PC-3 (cell line): ENCODE results near the gene KRTAP12-1. TPM values are rescaled to one million over a fixed set of nuclear protein-coding genes. Genes with fewer than 3 reads are reported as not detected.

Source experiments
- ATAC-seq: fragments of 200-7000 bp; cut with Tn5 transposase; 2 replicates; pipeline ENCODE4 v1.9.1; 2020; ENCODE audit warnings: mild to moderate bottlenecking, moderate library complexity
- BruUV-seq: library from RNA; stranded (reverse); fragments of 400-500 nt; replicated peaks from 2 replicates; lab custom pipeline; 2021; lab: Mats Ljungman, UMichigan
- CTCF ChIA-PET: fragments of 300-600 bp; sonication (Branson Sonifier 250); formaldehyde crosslinking; loops from one replicate; lab custom pipeline; 2022; ENCODE audit warnings: antibody characterized with exemption; lab: Charles Lee
- POLR2A ChIA-PET: fragments of 300-600 bp; sonication (Branson Sonifier 250); formaldehyde crosslinking; loops from one replicate; lab custom pipeline; 2022; ENCODE audit warnings: antibody characterized with exemption; ENCODE audit not compliant: unreplicated experiment; lab: Charles Lee
- DNase-seq: peaks from one replicate; pipeline ENCODE4 v3.0.0-alpha.2; 2015
- H2AFZ ChIP-seq: fragments of 300-600 bp; sonication (generic); 2 replicates; pipeline ENCODE4 v1.6.0; 2016; ENCODE audit warnings: antibody characterized with exemption, low read length
- H3F3A ChIP-seq: fragments of 300-600 bp; sonication (generic); one replicate; pipeline ENCODE4 v1.6.0; 2017; ENCODE audit warnings: antibody characterized with exemption, low read length, control low read depth, mild to moderate bottlenecking; ENCODE audit not compliant: unreplicated experiment
- H3K27ac ChIP-seq: fragments of 300-600 bp; sonication (generic); 2 replicates; pipeline ENCODE4 v1.5.1; 2016; ENCODE audit warnings: mild to moderate bottlenecking, low read length
- H3K27me3 ChIP-seq: fragments of 300-600 bp; sonication (generic); 2 replicates; pipeline ENCODE4 v1.6.1; 2016; ENCODE audit warnings: low read length, mixed read lengths
- H3K36me3 ChIP-seq: fragments of 300-600 bp; sonication (generic); 2 replicates; pipeline ENCODE4 v1.6.1; 2016; ENCODE audit warnings: low read depth, mixed run types, low read length, mixed read lengths
- H3K4me1 ChIP-seq: fragments of 300-600 bp; sonication (generic); 2 replicates; pipeline ENCODE4 v1.5.1; 2016; ENCODE audit warnings: low read length; ENCODE audit not compliant: insufficient read depth
- H3K4me2 ChIP-seq: fragments of 300-600 bp; sonication (generic); 2 replicates; pipeline ENCODE4 v1.6.0; 2016; ENCODE audit warnings: low read length
- H3K4me3 ChIP-seq: fragments of 300-600 bp; sonication (generic); 2 replicates; pipeline ENCODE4 v1.5.1; 2016; ENCODE audit warnings: mild to moderate bottlenecking, low read length, mixed read lengths
- H3K79me2 ChIP-seq: fragments of 300-600 bp; sonication (generic); 2 replicates; pipeline ENCODE4 v1.6.1; 2017; ENCODE audit warnings: low read length, mixed read lengths
- H3K9ac ChIP-seq: fragments of 300-600 bp; sonication (generic); 2 replicates; pipeline ENCODE4 v1.6.0; 2016; ENCODE audit warnings: mild to moderate bottlenecking, low read length
- H3K9me2 ChIP-seq: fragments of 300-600 bp; sonication (generic); replicated peaks from 2 replicates; pipeline ENCODE4 v1.6.1; 2016; ENCODE audit warnings: mixed run types, low read length, mixed read lengths
- H3K9me3 ChIP-seq: fragments of 300-600 bp; sonication (generic); 2 replicates; pipeline ENCODE4 v1.6.1; 2016; ENCODE audit warnings: low read length, mixed read lengths
- H4K20me1 ChIP-seq: fragments of 300-600 bp; sonication (generic); 2 replicates; pipeline ENCODE4 v1.6.1; 2016; ENCODE audit warnings: low read length, mixed read lengths
- EZH2 ChIP-seq: fragments of 300-600 bp; sonication (generic); IDR thresholded peaks from one replicate; pipeline ENCODE4 v1.6.1; 2017; ENCODE audit warnings: antibody characterized with exemption, mild to moderate bottlenecking, low read length; ENCODE audit not compliant: unreplicated experiment
- EZH2phosphoT487 ChIP-seq: fragments of 300-600 bp; sonication (generic); IDR thresholded peaks from 2 replicates; pipeline ENCODE4 v1.6.1; 2018; ENCODE audit warnings: mild to moderate bottlenecking, antibody characterized with exemption, low read length, borderline replicate concordance
- intact Hi-C: fragments of 100-400 bp; cut with micrococcal nuclease; formaldehyde crosslinking; loops from 2 replicates; pipeline ENCODE4 v1.9.0; 2023
- total RNA-seq: library from RNA; depleted of rRNA; stranded (reverse); fragments of >200 nt; gene quantifications from 2 replicates; pipeline ENCODE4 v1.2.3, GENCODE V29; 2014; rRNA removed
- TF ChIP-seq, protein P1 (sequence below): fragments of 300-600 bp; sonication (generic); conservative IDR thresholded peaks from 2 replicates; pipeline ENCODE4 v1.5.1; 2017; ENCODE audit warnings: antibody characterized with exemption, low read depth, mild to moderate bottlenecking, low read length

KRTAP12-1 gene
- total RNA-seq, 1 experiment from 2014 or later = 0.62 TPM

- H3K27ac ChIP-seq = no peak overlapping the region
- no peak overlapping the region for H2AFZ ChIP-seq
- intact Hi-C loops = no loop called here
- ChIA-PET POLR2A (no interaction called here), CTCF (no interaction called here)
- 0 out of 2 replicates have a peak, but pooled peaks cover 7% of the 10 kb centered on the region for H3K9me3 ChIP-seq
- no peaks in the 10 kb centered on the region for H3K27me3 ChIP-seq
- no peak overlapping the region for H3K9ac ChIP-seq
- H3K4me3 ChIP-seq = no peak overlapping the region
- no peaks in the 10 kb centered on the region for H3K9me2 ChIP-seq
- BruUV-seq = no TSS peak
- DNase-seq = no peak
- H3F3A ChIP-seq = no peaks in the 10 kb centered on the region
- no peak for ATAC-seq
- H3K4me2 ChIP-seq = no peak overlapping the region
- H4K20me1 ChIP-seq = no peaks in the 10 kb centered on the region
- no peaks in the 10 kb centered on the region for H3K79me2 ChIP-seq
- TF ChIP-seq EZH2phosphoT487 = no peak
- TF ChIP-seq, protein P1, sequence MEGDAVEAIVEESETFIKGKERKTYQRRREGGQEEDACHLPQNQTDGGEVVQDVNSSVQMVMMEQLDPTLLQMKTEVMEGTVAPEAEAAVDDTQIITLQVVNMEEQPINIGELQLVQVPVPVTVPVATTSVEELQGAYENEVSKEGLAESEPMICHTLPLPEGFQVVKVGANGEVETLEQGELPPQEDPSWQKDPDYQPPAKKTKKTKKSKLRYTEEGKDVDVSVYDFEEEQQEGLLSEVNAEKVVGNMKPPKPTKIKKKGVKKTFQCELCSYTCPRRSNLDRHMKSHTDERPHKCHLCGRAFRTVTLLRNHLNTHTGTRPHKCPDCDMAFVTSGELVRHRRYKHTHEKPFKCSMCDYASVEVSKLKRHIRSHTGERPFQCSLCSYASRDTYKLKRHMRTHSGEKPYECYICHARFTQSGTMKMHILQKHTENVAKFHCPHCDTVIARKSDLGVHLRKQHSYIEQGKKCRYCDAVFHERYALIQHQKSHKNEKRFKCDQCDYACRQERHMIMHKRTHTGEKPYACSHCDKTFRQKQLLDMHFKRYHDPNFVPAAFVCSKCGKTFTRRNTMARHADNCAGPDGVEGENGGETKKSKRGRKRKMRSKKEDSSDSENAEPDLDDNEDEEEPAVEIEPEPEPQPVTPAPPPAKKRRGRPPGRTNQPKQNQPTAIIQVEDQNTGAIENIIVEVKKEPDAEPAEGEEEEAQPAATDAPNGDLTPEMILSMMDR = no peak
- TF ChIP-seq EZH2 = no peak
- no peaks in the 10 kb centered on the region for H3K36me3 ChIP-seq
- H3K4me1 ChIP-seq = no peaks in the 10 kb centered on the region
Observed at GRCh38 chr21:44632067-44632466, 49.9 kb downstream of the KRTAP12-1 start.

Other genes with a start within 250 kb of the KRTAP12-1 start
- 3.1 and 4.1 TPM in 2 replicates for gene LRRC3, start 226.7 kb downstream of the KRTAP12-1 start, total RNA-seq
- gene KRTAP10-1, start 142.0 kb downstream of the KRTAP12-1 start, total RNA-seq = not detected in 2 replicates
- not detected in 2 replicates for gene KRTAP10-2, start 130.7 kb downstream of the KRTAP12-1 start, total RNA-seq
- not detected in 2 replicates for gene KRTAP10-3, start 123.4 kb downstream of the KRTAP12-1 start, total RNA-seq
- gene KRTAP10-4, start 108.4 kb downstream of the KRTAP12-1 start, total RNA-seq = not detected in 2 replicates
- gene KRTAP10-5, start 101.6 kb downstream of the KRTAP12-1 start, total RNA-seq = 0.98 TPM in 1 of 2 replicates, not detected in the other
- not detected in 2 replicates for gene KRTAP10-6, start 89.7 kb downstream of the KRTAP12-1 start, total RNA-seq
- gene KRTAP10-7, start 81.6 kb downstream of the KRTAP12-1 start, total RNA-seq = not detected in 2 replicates
- gene KRTAP10-8, start 70.1 kb downstream of the KRTAP12-1 start, total RNA-seq = not detected in 2 replicates
- not detected in 2 replicates for gene KRTAP10-9, start 55.1 kb downstream of the KRTAP12-1 start, total RNA-seq
- gene KRTAP10-10, start 44.8 kb downstream of the KRTAP12-1 start, total RNA-seq = not detected in 2 replicates
- gene KRTAP10-11, start 35.7 kb downstream of the KRTAP12-1 start, total RNA-seq = not detected in 2 replicates
- gene KRTAP12-4, start 27.5 kb downstream of the KRTAP12-1 start, total RNA-seq = not detected in 2 replicates
- gene KRTAP12-3, start 24.2 kb downstream of the KRTAP12-1 start, total RNA-seq = not detected in 2 replicates
- gene KRTAP12-2, start 15.2 kb downstream of the KRTAP12-1 start, total RNA-seq = not detected in 2 replicates
- gene KRTAP10-12, start 15.0 kb upstream of the KRTAP12-1 start, total RNA-seq = not detected in 2 replicates
- 2.1 and 3.2 TPM in 2 replicates for gene TSPEAR, start 29.4 kb upstream of the KRTAP12-1 start, total RNA-seq
- 159 and 189 TPM in 2 replicates for gene UBE2G2, start 119.7 kb upstream of the KRTAP12-1 start, total RNA-seq
- gene SUMO3, start 135.9 kb upstream of the KRTAP12-1 start, total RNA-seq = 242 and 290 TPM in 2 replicates
- gene PTTG1IP, start 191.5 kb upstream of the KRTAP12-1 start, total RNA-seq = 330 and 455 TPM in 2 replicates
- 45.1 and 45.7 TPM in 2 replicates for gene ITGB2, start 238.7 kb upstream of the KRTAP12-1 start, total RNA-seq